Activated CD8-positive, alpha-beta T cell treated with anti-CD3 and anti-CD28 coated beads for 36 hours (primary cell): ENCODE results near the gene NOL7. TPM values are rescaled to one million over a fixed set of nuclear protein-coding genes. Genes with fewer than 3 reads are reported as not detected.

Experiments used
- ATAC-seq: fragments of 200-7000 bp; cut with Tn5 transposase; one replicate; pipeline ENCODE4 v1.10.0; 2021; ENCODE audit warnings: mild to moderate bottlenecking, moderate library complexity
- CTCF ChIA-PET: fragments of 350-600 bp; sonication (Branson Sonifier 250); formaldehyde crosslinking; loops from one replicate; lab custom pipeline; 2021; ENCODE audit warnings: antibody characterized with exemption; lab: Charles Lee
- POLR2A ChIA-PET: fragments of 350-600 bp; sonication (Branson Sonifier 250); formaldehyde crosslinking; loops from one replicate; lab custom pipeline; 2021; ENCODE audit warnings: antibody characterized with exemption; lab: Charles Lee
- DNase-seq: peaks from one replicate; pipeline ENCODE4 v3.0.0-alpha.2; 2020
- H3K27ac Mint-ChIP-seq: one replicate; pipeline ENCODE4 v1.8.0; 2021; ENCODE audit warnings: mild to moderate bottlenecking, mixed read lengths
- H3K27me3 Mint-ChIP-seq: one replicate; pipeline ENCODE4 v1.8.0; 2021; ENCODE audit warnings: mixed read lengths
- H3K36me3 Mint-ChIP-seq: one replicate; pipeline ENCODE4 v1.8.0; 2021; ENCODE audit warnings: low read depth, mixed read lengths
- H3K4me1 Mint-ChIP-seq: one replicate; pipeline ENCODE4 v1.8.0; 2021; ENCODE audit warnings: low read depth, mixed read lengths
- H3K4me3 Mint-ChIP-seq: one replicate; pipeline ENCODE4 v1.8.0; 2021; ENCODE audit warnings: mild to moderate bottlenecking, moderate library complexity, mixed read lengths
- H3K9me3 Mint-ChIP-seq: one replicate; pipeline ENCODE4 v1.8.0; 2021; ENCODE audit warnings: mixed read lengths
- intact Hi-C: fragments of 100-400 bp; cut with micrococcal nuclease; formaldehyde crosslinking; loops from one replicate; pipeline ENCODE4 v1.10.0; 2022
- total RNA-seq, 2 experiments: library from RNA; stranded (reverse); gene quantifications; one replicate each; pipeline ENCODE4 v1.2.3, GENCODE V29; 2021
- TF ChIP-seq, protein P1 (sequence below): fragments of 200-600 bp; IDR thresholded peaks from one replicate; pipeline ENCODE4 v1.8.0; 2022; ENCODE audit warnings: antibody characterized with exemption, mild to moderate bottlenecking

Gene NOL7
- total RNA-seq, 2 experiments from 2014 or later: 95.2 to 95.8 TPM

DNA sequence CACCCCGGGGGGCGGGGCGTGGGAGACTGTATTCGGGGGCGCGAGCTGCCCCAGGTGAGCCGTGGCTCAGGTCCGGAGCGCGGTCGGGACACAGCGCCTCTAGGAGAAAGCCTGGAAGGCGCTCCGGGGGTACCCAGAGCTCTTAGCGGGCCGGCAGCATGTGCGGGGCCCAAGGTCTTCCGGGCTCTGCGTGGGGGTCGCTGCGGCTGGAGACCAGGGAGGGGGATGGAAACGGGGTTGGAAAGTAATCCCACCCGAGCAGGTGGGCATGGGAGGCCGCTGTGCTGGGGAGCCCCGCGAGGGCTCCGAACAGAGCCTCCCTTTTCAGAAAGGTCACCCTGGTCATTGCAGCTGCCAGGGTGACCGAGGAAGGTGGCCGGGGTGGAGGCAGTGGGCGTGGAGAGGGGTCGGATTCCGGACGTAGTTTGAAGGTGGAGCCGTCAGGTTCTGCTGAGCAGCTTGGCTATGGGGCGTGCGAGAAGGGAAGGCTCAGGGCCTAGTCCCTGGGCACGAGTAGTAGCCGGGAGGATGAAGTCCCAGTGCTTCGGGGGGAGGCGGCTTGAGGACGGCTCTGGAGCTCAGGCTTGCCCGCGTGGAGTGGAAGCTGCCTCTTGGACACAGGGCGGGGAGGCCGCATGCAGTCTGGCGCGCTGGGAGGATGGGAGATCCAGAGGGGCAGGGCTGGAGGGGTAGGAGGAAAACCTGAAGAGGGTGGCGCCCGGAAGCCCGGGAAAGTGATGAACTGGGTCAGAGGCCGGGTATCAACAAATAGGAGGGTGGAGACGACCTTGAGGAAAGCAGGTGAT is 40.4 kb upstream of the NOL7 start, which contains the start of gene SIRT5:
TSS of gene SIRT5 (plus strand) at position 31 of the 806 bp plus-strand sequence. CDS start 9,510 bp downstream, outside the sequence.
- peaks cover 5% of the 10 kb centered on the region for H3K36me3 Mint-ChIP-seq
- peak within 1 kb of the TSS; percentile 98 for H3K4me3 Mint-ChIP-seq
- ChIA-PET CTCF (interaction anchor here (0.7 to 3.7 kb wide), 58 partner anchors 9 to 1065 kb away, joined by 3 to 38 read pairs (median 5); partner anchors contain the start of genes NOL7 and TBC1D7), POLR2A (interaction anchor here (0.6 to 2.4 kb wide), 29 partner anchors 9 to 273 kb away, joined by 3 to 21 read pairs (median 4); partner anchors contain the start of genes GFOD1, NOL7, RANBP9 and TBC1D7)
- peaks cover 2% of the 10 kb centered on the region for H3K9me3 Mint-ChIP-seq
- DNase-seq (peak; percentile 81), ATAC-seq (peak; percentile 70)
- H3K27ac Mint-ChIP-seq: peak within 1 kb of the TSS; percentile 99
- TF ChIP-seq, protein P1, sequence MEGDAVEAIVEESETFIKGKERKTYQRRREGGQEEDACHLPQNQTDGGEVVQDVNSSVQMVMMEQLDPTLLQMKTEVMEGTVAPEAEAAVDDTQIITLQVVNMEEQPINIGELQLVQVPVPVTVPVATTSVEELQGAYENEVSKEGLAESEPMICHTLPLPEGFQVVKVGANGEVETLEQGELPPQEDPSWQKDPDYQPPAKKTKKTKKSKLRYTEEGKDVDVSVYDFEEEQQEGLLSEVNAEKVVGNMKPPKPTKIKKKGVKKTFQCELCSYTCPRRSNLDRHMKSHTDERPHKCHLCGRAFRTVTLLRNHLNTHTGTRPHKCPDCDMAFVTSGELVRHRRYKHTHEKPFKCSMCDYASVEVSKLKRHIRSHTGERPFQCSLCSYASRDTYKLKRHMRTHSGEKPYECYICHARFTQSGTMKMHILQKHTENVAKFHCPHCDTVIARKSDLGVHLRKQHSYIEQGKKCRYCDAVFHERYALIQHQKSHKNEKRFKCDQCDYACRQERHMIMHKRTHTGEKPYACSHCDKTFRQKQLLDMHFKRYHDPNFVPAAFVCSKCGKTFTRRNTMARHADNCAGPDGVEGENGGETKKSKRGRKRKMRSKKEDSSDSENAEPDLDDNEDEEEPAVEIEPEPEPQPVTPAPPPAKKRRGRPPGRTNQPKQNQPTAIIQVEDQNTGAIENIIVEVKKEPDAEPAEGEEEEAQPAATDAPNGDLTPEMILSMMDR: no peak
- peaks cover 24% of the 10 kb centered on the region for H3K4me1 Mint-ChIP-seq
- H3K27me3 Mint-ChIP-seq: no peaks in the 10 kb centered on the region
- intact Hi-C loops: loop anchor here (5.0 to 10.0 kb wide), 3 partner anchors 90 to 237 kb away; partner anchors contain the start of gene GFOD1

DNA sequence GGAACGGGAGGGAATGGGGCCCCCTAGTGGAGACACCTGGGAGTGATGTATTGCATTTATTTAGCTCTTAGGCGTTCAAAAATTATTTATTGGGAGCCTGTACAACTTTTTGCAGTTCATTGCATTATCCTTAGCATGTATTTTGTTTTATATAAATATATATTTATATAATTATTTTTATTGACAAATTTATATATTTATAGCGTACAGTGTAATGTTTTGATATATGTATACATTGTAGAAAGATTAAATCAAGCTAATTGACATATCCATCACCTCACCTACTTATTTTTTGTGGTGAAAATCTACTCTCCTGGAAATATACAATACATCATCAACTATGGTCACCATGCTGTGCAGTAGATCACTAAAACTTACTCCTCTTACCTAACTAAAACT is 39.8 kb upstream of the NOL7 start:
- H3K4me3 Mint-ChIP-seq: peak overlapping the region; percentile 98
- POLR2A ChIA-PET: interaction anchor here (0.6 to 2.4 kb wide), 24 partner anchors 9 to 247 kb away, joined by 3 to 21 read pairs (median 4); partner anchors contain the start of genes GFOD1, NOL7, RANBP9 and TBC1D7
- CTCF ChIA-PET: interaction anchor here (0.6 to 3.7 kb wide), 52 partner anchors 9 to 1064 kb away, joined by 3 to 38 read pairs (median 5); partner anchors contain the start of genes NOL7, RANBP9 and TBC1D7

DNA sequence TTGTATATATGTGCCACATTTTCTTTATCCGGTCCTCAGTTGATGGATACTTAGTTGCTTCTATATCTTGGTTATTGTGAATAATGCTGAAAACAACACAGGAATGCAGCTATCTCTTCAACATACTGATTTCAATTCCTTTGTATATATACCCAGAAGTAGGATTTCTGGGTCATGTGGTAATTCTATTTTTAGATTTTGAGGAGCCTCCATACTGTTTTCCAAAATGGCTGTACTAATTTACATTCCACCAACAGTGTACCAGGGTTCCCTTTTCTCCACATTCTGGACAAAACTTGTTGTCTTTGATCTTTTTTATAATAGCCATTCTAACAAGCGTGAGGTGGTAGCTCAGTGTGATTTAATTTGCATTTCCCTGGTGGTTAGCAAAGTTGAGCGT is 39.1 kb upstream of the NOL7 start:
- Mint-ChIP-seq H3K36me3 (peaks cover 8% of the 10 kb centered on the region), H3K27ac (no peak overlapping the region), H3K4me3 (no peak overlapping the region), H3K9me3 (peaks cover 2% of the 10 kb centered on the region), H3K4me1 (peaks cover 24% of the 10 kb centered on the region), H3K27me3 (no peaks in the 10 kb centered on the region)
- POLR2A ChIA-PET: interaction anchor here (0.9 to 2.4 kb wide), 6 partner anchors 11 to 150 kb away, joined by 3 to 10 read pairs (median 4); partner anchors contain the start of genes NOL7 and RANBP9
- no peak for ATAC-seq
- CTCF ChIA-PET: interaction anchor here (0.7 to 3.7 kb wide), 10 partner anchors 23 to 246 kb away, joined by 3 to 27 read pairs (median 6); partner anchors contain the start of gene NOL7
- TF ChIP-seq, protein P1: no peak
- intact Hi-C loops: loop anchor here (5.0 to 10.0 kb wide), 3 partner anchors 91 to 239 kb away; partner anchors contain the start of gene GFOD1
- DNase-seq: no peak

More for the DNA sequence above, 39.8 kb upstream of the NOL7 start:
- peaks cover 5% of the 10 kb centered on the region for H3K36me3 Mint-ChIP-seq
- H3K27ac Mint-ChIP-seq: peak overlapping the region; percentile 99
- intact Hi-C loops: loop anchor here (5.0 to 10.0 kb wide), 3 partner anchors 91 to 238 kb away; partner anchors contain the start of gene GFOD1
- ATAC-seq (no peak), DNase-seq (peak; percentile 94)
- peaks cover 2% of the 10 kb centered on the region for H3K9me3 Mint-ChIP-seq
- H3K4me1 Mint-ChIP-seq: peaks cover 24% of the 10 kb centered on the region
- H3K27me3 Mint-ChIP-seq: no peaks in the 10 kb centered on the region
- TF ChIP-seq, protein P1: peak; percentile 86

DNA sequence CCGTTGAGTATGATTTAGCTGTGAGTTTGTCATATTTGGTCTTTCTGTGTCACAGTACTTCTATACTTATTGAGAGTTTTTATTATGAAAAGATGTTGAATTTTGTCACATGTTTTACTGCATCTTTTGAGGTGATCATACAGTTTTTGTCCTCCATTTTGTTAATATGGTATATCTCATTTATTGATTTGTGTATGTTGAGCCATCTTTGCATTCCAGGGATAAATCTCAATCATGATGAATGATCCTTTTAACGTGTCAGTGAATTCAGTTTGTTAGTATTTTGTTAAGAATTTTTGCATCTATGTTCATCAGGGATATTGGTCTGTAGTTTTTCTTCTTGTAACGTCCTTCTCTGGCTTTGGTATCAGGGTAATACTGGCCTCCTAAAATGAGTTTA is 37.2 kb upstream of the NOL7 start:
- Mint-ChIP-seq H3K9me3 (peaks cover 2% of the 10 kb centered on the region), H3K36me3 (peaks cover 12% of the 10 kb centered on the region), H3K27me3 (no peaks in the 10 kb centered on the region), H3K4me3 (no peak overlapping the region), H3K4me1 (peaks cover 24% of the 10 kb centered on the region), H3K27ac (no peak overlapping the region)
- ATAC-seq (no peak), DNase-seq (no peak)
- intact Hi-C loops: loop anchor here (5.0 to 10.0 kb wide), 3 partner anchors 93 to 241 kb away; partner anchors contain the start of gene GFOD1
- ChIA-PET POLR2A (no interaction called here), CTCF (no interaction called here)
- TF ChIP-seq, protein P1: no peak
